Endothelial cell (in vitro differentiated cells): ENCODE data around the gene NUDT14. TPM values are rescaled to one million over a fixed set of nuclear protein-coding genes. Genes with fewer than 3 reads are reported as not detected.

Experiments
- DNase-seq: peaks from one replicate; pipeline ENCODE4 v3.0.0; 2021; ENCODE audit warnings: low spot score
- H3K27ac Mint-ChIP-seq: one replicate; pipeline ENCODE4 v1.8.0; 2021; ENCODE audit warnings: mixed read lengths, inconsistent platforms; ENCODE audit not compliant: unreplicated experiment
- H3K27me3 Mint-ChIP-seq: one replicate; pipeline ENCODE4 v1.8.0; 2021; ENCODE audit warnings: mild to moderate bottlenecking, moderate library complexity, mixed read lengths, inconsistent platforms; ENCODE audit not compliant: unreplicated experiment
- H3K36me3 Mint-ChIP-seq: one replicate; pipeline ENCODE4 v1.8.0; 2021; ENCODE audit warnings: mild to moderate bottlenecking, low read depth, mixed read lengths, inconsistent platforms; ENCODE audit not compliant: unreplicated experiment
- H3K4me1 Mint-ChIP-seq: one replicate; pipeline ENCODE4 v1.8.0; 2021; ENCODE audit warnings: mild to moderate bottlenecking, mixed read lengths, inconsistent platforms; ENCODE audit not compliant: unreplicated experiment
- H3K4me3 Mint-ChIP-seq: one replicate; pipeline ENCODE4 v1.8.0; 2021; ENCODE audit warnings: mild to moderate bottlenecking, mixed read lengths, inconsistent platforms; ENCODE audit not compliant: unreplicated experiment
- H3K9me3 Mint-ChIP-seq: one replicate; pipeline ENCODE4 v1.8.0; 2021; ENCODE audit warnings: mixed read lengths, inconsistent platforms; ENCODE audit not compliant: unreplicated experiment
- total RNA-seq: library from RNA; stranded (reverse); fragmentation: NEBNext Ultra II Directional; extraction: Animal tissue kit (Norgen Biotek cat#: 25700); gene quantifications from one replicate; pipeline ENCODE4 v1.2.1, GENCODE V29; 2021; ENCODE audit not compliant: unreplicated experiment
- TF ChIP-seq, protein P1 (sequence below): fragments of 200-600 bp; sonication (generic); IDR thresholded peaks from one replicate; pipeline ENCODE4 v1.5.0; 2021; ENCODE audit warnings: antibody characterized with exemption; ENCODE audit not compliant: unreplicated experiment

Gene NUDT14
- total RNA-seq, 1 donor from 2014 or later = 135 TPM

GRCh38 chr14:105149146-105149781, 31.8 kb downstream of the NUDT14 start:
- no peak for DNase-seq
- TF ChIP-seq, protein P1, sequence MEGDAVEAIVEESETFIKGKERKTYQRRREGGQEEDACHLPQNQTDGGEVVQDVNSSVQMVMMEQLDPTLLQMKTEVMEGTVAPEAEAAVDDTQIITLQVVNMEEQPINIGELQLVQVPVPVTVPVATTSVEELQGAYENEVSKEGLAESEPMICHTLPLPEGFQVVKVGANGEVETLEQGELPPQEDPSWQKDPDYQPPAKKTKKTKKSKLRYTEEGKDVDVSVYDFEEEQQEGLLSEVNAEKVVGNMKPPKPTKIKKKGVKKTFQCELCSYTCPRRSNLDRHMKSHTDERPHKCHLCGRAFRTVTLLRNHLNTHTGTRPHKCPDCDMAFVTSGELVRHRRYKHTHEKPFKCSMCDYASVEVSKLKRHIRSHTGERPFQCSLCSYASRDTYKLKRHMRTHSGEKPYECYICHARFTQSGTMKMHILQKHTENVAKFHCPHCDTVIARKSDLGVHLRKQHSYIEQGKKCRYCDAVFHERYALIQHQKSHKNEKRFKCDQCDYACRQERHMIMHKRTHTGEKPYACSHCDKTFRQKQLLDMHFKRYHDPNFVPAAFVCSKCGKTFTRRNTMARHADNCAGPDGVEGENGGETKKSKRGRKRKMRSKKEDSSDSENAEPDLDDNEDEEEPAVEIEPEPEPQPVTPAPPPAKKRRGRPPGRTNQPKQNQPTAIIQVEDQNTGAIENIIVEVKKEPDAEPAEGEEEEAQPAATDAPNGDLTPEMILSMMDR = no peak
- H3K27ac Mint-ChIP-seq = no peak overlapping the region
- peaks cover 2% of the 10 kb centered on the region for H3K36me3 Mint-ChIP-seq
- peaks cover 3% of the 10 kb centered on the region for H3K27me3 Mint-ChIP-seq
- H3K9me3 Mint-ChIP-seq = no peaks in the 10 kb centered on the region
- H3K4me1 Mint-ChIP-seq = no peaks in the 10 kb centered on the region
- H3K4me3 Mint-ChIP-seq = no peak overlapping the region

DNA sequence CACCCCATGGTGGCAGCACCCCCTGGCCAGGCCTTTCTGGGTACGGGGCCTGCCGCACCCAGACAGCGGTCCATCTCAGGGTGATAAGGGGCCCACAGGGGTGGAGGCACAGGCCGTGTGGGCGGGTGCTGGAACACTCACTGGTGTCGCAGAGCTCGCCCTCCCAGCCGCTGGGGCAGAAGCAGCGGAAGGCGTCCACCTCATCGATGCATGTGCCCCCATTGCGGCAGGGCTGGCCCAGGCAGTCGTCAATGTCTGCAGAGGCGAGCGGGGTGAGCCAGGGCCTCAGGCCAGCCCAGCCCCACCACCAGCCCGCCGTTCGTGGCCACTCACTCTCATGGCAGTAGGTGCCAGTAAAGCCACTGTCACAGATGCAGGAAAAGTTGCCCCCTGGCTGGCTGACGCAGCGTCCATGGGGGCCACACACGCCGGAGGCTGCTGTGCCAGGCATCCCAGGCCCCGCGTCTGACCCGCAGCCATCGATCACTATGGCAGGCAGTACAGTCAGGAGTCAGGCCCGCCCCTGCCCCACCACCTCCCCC, 32.4 kb downstream of the NUDT14 start:
- no peaks in the 10 kb centered on the region for H3K9me3 Mint-ChIP-seq
- H3K36me3 Mint-ChIP-seq = peaks cover 6% of the 10 kb centered on the region
- H3K27me3 Mint-ChIP-seq = peaks cover 6% of the 10 kb centered on the region
- DNase-seq = no peak
- TF ChIP-seq, protein P1 = no peak
- H3K4me3 Mint-ChIP-seq = no peak overlapping the region
- no peak overlapping the region for H3K27ac Mint-ChIP-seq
- H3K4me1 Mint-ChIP-seq = no peaks in the 10 kb centered on the region

GRCh38 chr14:105147671-105148603, 33.2 kb downstream of the NUDT14 start:
- peaks cover 5% of the 10 kb centered on the region for H3K27me3 Mint-ChIP-seq

GRCh38 chr14:105146976-105147635, 34.0 kb downstream of the NUDT14 start:
- peaks cover 7% of the 10 kb centered on the region for H3K27me3 Mint-ChIP-seq

More at GRCh38 chr14:105147671-105148603, 33.2 kb downstream of the NUDT14 start:
- Mint-ChIP-seq H3K4me1 (no peaks in the 10 kb centered on the region), H3K27ac (no peak overlapping the region), H3K9me3 (no peaks in the 10 kb centered on the region), H3K4me3 (no peak overlapping the region), H3K36me3 (peaks cover 6% of the 10 kb centered on the region)
- no peak for DNase-seq
- TF ChIP-seq, protein P1 = no peak

More at GRCh38 chr14:105146976-105147635, 34.0 kb downstream of the NUDT14 start:
- TF ChIP-seq, protein P1 = no peak
- Mint-ChIP-seq H3K4me1 (no peaks in the 10 kb centered on the region), H3K9me3 (no peaks in the 10 kb centered on the region), H3K27ac (no peak overlapping the region), H3K4me3 (no peak overlapping the region), H3K36me3 (peaks cover 10% of the 10 kb centered on the region)
- no peak for DNase-seq
